Gastroesophageal sphincter (tissue), 3 donors: Measurements from ENCODE around the gene NUMA1.

Source experiments
- CTCF ChIP-seq, 4 experiments: fragments of 200-600 bp in 2 of 4; fragments of 450-650 bp in 2 of 4; sonication (generic) in 1 of 4; IDR thresholded peaks; one replicate each; pipeline ENCODE4 v1.5.1; 2017 to 2019; ENCODE audit warnings: antibody characterized with exemption in 4 of 4, mild to moderate bottlenecking in 2 of 4, moderate library complexity in 2 of 4
- EP300 ChIP-seq: sonication (generic); formaldehyde crosslinking; IDR thresholded peaks from one replicate; pipeline ENCODE4 v1.6.1; 2017; ENCODE audit warnings: antibody characterized with exemption, mild to moderate bottlenecking
- POLR2A ChIP-seq, 2 donors: fragments of 450-650 bp; IDR thresholded peaks; one replicate each; pipeline ENCODE4 v1.6.1; 2017; ENCODE audit warnings: antibody characterized with exemption in 2 of 2, mild to moderate bottlenecking in 2 of 2, moderate library complexity in 1 of 2

GRCh38 chr11:72083414-72083813 is 3.1 kb upstream of the NUMA1 start:
- TF ChIP-seq EP300 (no peak), CTCF (IDR thresholded peaks at IDR 0.05) (no peak), POLR2A (IDR thresholded peaks at IDR 0.05) (no peak)
